DOHH2 (cell line): ENCODE data around the gene PPP1R1B.

Source experiments
- H3F3A ChIP-seq: fragments of 200-600 bp; sonication (generic), shearing (Covaris generic); 2 replicates; pipeline ENCODE4 v1.6.0; 2016; ENCODE audit warnings: antibody characterized with exemption, mild to moderate bottlenecking; ENCODE audit not compliant: control insufficient read depth, insufficient read depth
- H3K27ac ChIP-seq: fragments of 200-600 bp; sonication (generic); 2 replicates; pipeline ENCODE4 v1.5.1; 2014; ENCODE audit warnings: low read depth, mild to moderate bottlenecking, low read length, moderate library complexity
- H3K27me3 ChIP-seq: fragments of 200-600 bp; sonication (generic); 2 replicates; pipeline ENCODE4 v1.6.1; 2014; ENCODE audit warnings: mild to moderate bottlenecking, low read length, mixed read lengths; ENCODE audit not compliant: control insufficient read depth
- H3K36me3 ChIP-seq: fragments of 200-600 bp; sonication (generic); 2 replicates; pipeline ENCODE4 v1.6.1; 2014; ENCODE audit warnings: mild to moderate bottlenecking, low read length, moderate library complexity, mixed read lengths; ENCODE audit not compliant: control insufficient read depth
- H3K4me1 ChIP-seq: fragments of 200-600 bp; sonication (generic); 2 replicates; pipeline ENCODE4 v1.6.1; 2014; ENCODE audit warnings: mild to moderate bottlenecking, low read length, mixed read lengths; ENCODE audit not compliant: control insufficient read depth
- H3K4me2 ChIP-seq: fragments of 200-600 bp; sonication (generic); 2 replicates; pipeline ENCODE4 v1.6.0; 2014; ENCODE audit warnings: mild to moderate bottlenecking, low read length, moderate library complexity
- H3K4me3 ChIP-seq: fragments of 200-600 bp; sonication (generic); 2 replicates; pipeline ENCODE4 v1.5.1; 2014; ENCODE audit warnings: mild to moderate bottlenecking, low read length, mixed read lengths
- H3K79me2 ChIP-seq: fragments of 200-600 bp; sonication (generic); 2 replicates; pipeline ENCODE4 v1.6.1; 2014; ENCODE audit warnings: mild to moderate bottlenecking, low read length, mixed read lengths; ENCODE audit not compliant: control insufficient read depth
- H3K9me2 ChIP-seq: fragments of 200-600 bp; sonication (generic); replicated peaks from 2 replicates; pipeline ENCODE4 v1.6.1; 2014; ENCODE audit warnings: mild to moderate bottlenecking, low read length, mixed read lengths; ENCODE audit not compliant: control insufficient read depth
- H3K9me3 ChIP-seq: fragments of 200-600 bp; sonication (generic); 2 replicates; pipeline ENCODE4 v1.6.1; 2014; ENCODE audit warnings: antibody characterized with exemption, low read length, mixed read lengths; ENCODE audit not compliant: control insufficient read depth, insufficient read depth
- H4K20me1 ChIP-seq: fragments of 200-600 bp; sonication (generic); 2 replicates; pipeline ENCODE4 v1.6.0; 2014; ENCODE audit warnings: low read depth, mild to moderate bottlenecking, antibody characterized with exemption, low read length, moderate library complexity; ENCODE audit not compliant: control insufficient read depth, insufficient read depth
- CTCF ChIP-seq: fragments of 200-600 bp; sonication (generic); IDR thresholded peaks from one replicate; pipeline ENCODE4 v1.5.1; 2014; ENCODE audit warnings: antibody characterized with exemption, mild to moderate bottlenecking, low read depth, low read length; ENCODE audit not compliant: poor library complexity, severe bottlenecking
- EZH2phosphoT487 ChIP-seq: fragments of 200-600 bp; sonication (generic); IDR thresholded peaks from 2 replicates; pipeline ENCODE4 v1.6.1; 2017; ENCODE audit warnings: borderline replicate concordance, mild to moderate bottlenecking, antibody characterized with exemption, low read length, moderate library complexity, mixed read lengths

PPP1R1B gene

GRCh38 chr17:39628655-39629493 lies 2.1 kb downstream of the PPP1R1B start:
- Histone ChIP-seq H3K4me1 (peaks cover 1% of the 10 kb centered on the region), H4K20me1 (no peaks in the 10 kb centered on the region), H3K79me2 (no peaks in the 10 kb centered on the region), H3K4me2 (no peak overlapping the region), H3K9me2 (no peaks in the 10 kb centered on the region), H3F3A (no peaks in the 10 kb centered on the region), H3K27me3 (peaks cover 19% of the 10 kb centered on the region), H3K9me3 (no peaks in the 10 kb centered on the region), H3K27ac (no peak overlapping the region), H3K4me3 (no peak overlapping the region), H3K36me3 (no peaks in the 10 kb centered on the region)
- TF ChIP-seq EZH2phosphoT487 (no peak), CTCF (no peak)

- no peaks in the 10 kb centered on the region for H4K20me1 ChIP-seq
- H3K9me3 ChIP-seq, result no peaks in the 10 kb centered on the region
- no peak overlapping the region for H3K4me2 ChIP-seq
- no peak overlapping the region for H3K4me3 ChIP-seq
- no peaks in the 10 kb centered on the region for H3K79me2 ChIP-seq
- H3K4me1 ChIP-seq, result peaks cover 3% of the 10 kb centered on the region; the same call in 1 of the 2 replicates
- peaks cover 19% of the 10 kb centered on the region for H3K27me3 ChIP-seq
- H3K9me2 ChIP-seq, result no peaks in the 10 kb centered on the region
- TF ChIP-seq EZH2phosphoT487, result no peak
- no peak for TF ChIP-seq CTCF
- H3K36me3 ChIP-seq, result no peaks in the 10 kb centered on the region
- H3K27ac ChIP-seq, result no peak overlapping the region
- H3F3A ChIP-seq, result no peaks in the 10 kb centered on the region
Measured at GRCh38 chr17:39629494-39629880, 2.7 kb downstream of the PPP1R1B start.

DNA sequence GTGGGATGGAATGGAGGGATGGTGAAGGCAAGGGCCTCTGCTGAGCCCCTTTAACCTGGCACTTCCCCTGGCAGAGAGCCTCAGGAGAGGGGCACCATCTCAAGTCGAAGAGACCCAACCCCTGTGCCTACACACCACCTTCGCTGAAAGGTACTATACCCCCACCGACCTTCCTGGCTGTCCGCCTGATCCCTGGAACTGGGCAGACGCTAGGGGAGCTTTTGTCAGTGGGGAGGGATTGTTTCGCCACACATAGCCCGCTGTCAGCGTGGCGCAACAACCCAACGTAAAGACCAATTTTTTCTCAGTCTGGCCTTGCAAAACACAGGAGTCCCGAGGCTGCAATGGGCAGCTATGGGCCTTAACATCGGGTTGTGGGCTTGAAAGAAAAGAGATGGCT lies 3.1 kb downstream of the PPP1R1B start:
- Histone ChIP-seq H3F3A (no peaks in the 10 kb centered on the region), H3K27me3 (peaks cover 15% of the 10 kb centered on the region), H3K36me3 (no peaks in the 10 kb centered on the region), H3K27ac (no peak overlapping the region), H3K4me3 (no peak overlapping the region), H3K9me3 (no peaks in the 10 kb centered on the region), H3K4me1 (peaks cover 6% of the 10 kb centered on the region; the same call in 1 of the 2 replicates), H3K9me2 (no peaks in the 10 kb centered on the region), H4K20me1 (no peaks in the 10 kb centered on the region), H3K79me2 (no peaks in the 10 kb centered on the region), H3K4me2 (no peak overlapping the region)
- no peak for TF ChIP-seq CTCF
- no peak for TF ChIP-seq EZH2phosphoT487
